H9 (cell line): ENCODE results near the gene MOG. TPM values are rescaled to one million over a fixed set of nuclear protein-coding genes. Genes with fewer than 3 reads are reported as not detected.

Experiments
- DNase-seq: peaks from one replicate; pipeline ENCODE4 v3.0.0-alpha.2; 2017
- H2AFZ ChIP-seq: one replicate; pipeline ENCODE4 v1.6.1; 2013; ENCODE audit warnings: mild to moderate bottlenecking, low read length, control low read depth, moderate library complexity
- H2AK5ac ChIP-seq: 2 replicates; pipeline ENCODE4 v1.6.1; 2013; ENCODE audit warnings: low read length, control low read depth, mixed read lengths; ENCODE audit not compliant: insufficient read length
- H2BK120ac ChIP-seq: one replicate; pipeline ENCODE4 v1.6.1; 2013; ENCODE audit warnings: low read depth, mild to moderate bottlenecking, low read length, control low read depth, inconsistent platforms; ENCODE audit not compliant: poor library complexity, severe bottlenecking
- H2BK12ac ChIP-seq: 2 replicates; pipeline ENCODE4 v1.6.1; 2013; ENCODE audit warnings: low read length, control low read depth, mixed read lengths, low read depth; ENCODE audit not compliant: insufficient read length
- H2BK15ac ChIP-seq: 2 replicates; pipeline ENCODE4 v1.6.1; 2013; ENCODE audit warnings: low read depth, low read length, control low read depth
- H2BK20ac ChIP-seq: one replicate; pipeline ENCODE4 v1.6.1; 2013; ENCODE audit warnings: low read depth, mild to moderate bottlenecking, low read length, control low read depth, inconsistent platforms; ENCODE audit not compliant: poor library complexity, severe bottlenecking
- H2BK5ac ChIP-seq: 2 replicates; pipeline ENCODE4 v1.6.1; 2013; ENCODE audit warnings: low read length, control low read depth, mixed read lengths; ENCODE audit not compliant: insufficient read length
- H3K14ac ChIP-seq: 2 replicates; pipeline ENCODE4 v1.6.1; 2013; ENCODE audit warnings: low read length, control low read depth; ENCODE audit not compliant: insufficient read depth
- H3K18ac ChIP-seq: 2 replicates; pipeline ENCODE4 v1.6.1; 2013; ENCODE audit warnings: low read depth, mild to moderate bottlenecking, mixed read lengths, low read length, control low read depth; ENCODE audit not compliant: insufficient read length
- H3K23ac ChIP-seq: 2 replicates; pipeline ENCODE4 v1.6.1; 2013; ENCODE audit warnings: low read length, control low read depth, mixed read lengths, low read depth; ENCODE audit not compliant: insufficient read length
- H3K23me2 ChIP-seq: 2 replicates; pipeline ENCODE4 v1.6.1; 2013; ENCODE audit warnings: low read depth, mild to moderate bottlenecking, mixed read lengths, low read length, control low read depth; ENCODE audit not compliant: insufficient read length, poor library complexity, severe bottlenecking
- H3K27ac ChIP-seq: 2 replicates; pipeline ENCODE4 v1.5.1; 2013; ENCODE audit warnings: low read length, control low read depth, mixed read lengths, low read depth; ENCODE audit not compliant: insufficient read length
- H3K27me3 ChIP-seq: 2 replicates; pipeline ENCODE4 v1.6.1; 2013; ENCODE audit warnings: low read length, control low read depth, inconsistent platforms; ENCODE audit not compliant: insufficient read depth
- H3K4ac ChIP-seq: 2 replicates; pipeline ENCODE4 v1.6.1; 2013; ENCODE audit warnings: low read depth, mild to moderate bottlenecking, control low read depth, inconsistent platforms, low read length, moderate library complexity
- H3K4me1 ChIP-seq: 2 replicates; pipeline ENCODE4 v1.6.1; 2013; ENCODE audit warnings: low read length, control low read depth, inconsistent platforms; ENCODE audit not compliant: insufficient read depth
- H3K4me2 ChIP-seq: 2 replicates; pipeline ENCODE4 v1.6.1; 2013; ENCODE audit warnings: low read length, control low read depth, mixed read lengths; ENCODE audit not compliant: insufficient read length, insufficient read depth
- H3K56ac ChIP-seq: 2 replicates; pipeline ENCODE4 v1.6.1; 2013; ENCODE audit warnings: low read depth, mild to moderate bottlenecking, mixed read lengths, low read length, control low read depth; ENCODE audit not compliant: insufficient read length
- H3K79me1 ChIP-seq: 2 replicates; pipeline ENCODE4 v1.6.1; 2013; ENCODE audit warnings: low read depth, mild to moderate bottlenecking, moderate library complexity, low read length, control low read depth, inconsistent platforms; ENCODE audit not compliant: insufficient read depth, poor library complexity, severe bottlenecking
- H3K79me2 ChIP-seq: 2 replicates; pipeline ENCODE4 v1.6.1; 2013; ENCODE audit warnings: low read length, control low read depth, inconsistent platforms; ENCODE audit not compliant: insufficient read depth
- H3K9ac ChIP-seq: 2 replicates; pipeline ENCODE4 v1.6.1; 2013; ENCODE audit warnings: low read length, control low read depth, mixed read lengths; ENCODE audit not compliant: insufficient read length; ENCODE audit errors: extremely low read depth
- H3K9me3 ChIP-seq: one replicate; pipeline ENCODE4 v1.6.1; 2013; ENCODE audit warnings: low read depth, low read length, inconsistent platforms; ENCODE audit not compliant: control insufficient read depth
- H3T11ph ChIP-seq: one replicate; pipeline ENCODE4 v1.6.1; 2013; ENCODE audit warnings: mild to moderate bottlenecking, low read length, control low read depth, inconsistent platforms
- H4K20me1 ChIP-seq: one replicate; pipeline ENCODE4 v1.6.1; 2013; ENCODE audit not compliant: control insufficient read depth, insufficient read length, insufficient read depth
- H4K5ac ChIP-seq: 2 replicates; pipeline ENCODE4 v1.6.1; 2013; ENCODE audit warnings: low read depth, mild to moderate bottlenecking, mixed read lengths, low read length, control low read depth; ENCODE audit not compliant: insufficient read length
- H4K8ac ChIP-seq: replicated peaks from 2 replicates; pipeline ENCODE4 v1.6.1; 2013; ENCODE audit warnings: low read length, control low read depth, mixed read lengths, low read depth; ENCODE audit not compliant: insufficient read length
- H4K91ac ChIP-seq: 2 replicates; pipeline ENCODE4 v1.6.1; 2013; ENCODE audit warnings: low read depth, mild to moderate bottlenecking, moderate library complexity, mixed read lengths, low read length, control low read depth; ENCODE audit not compliant: insufficient read length
- H3K27ac Mint-ChIP-seq, 3 experiments: 2 replicates in 2 of 3; 3 replicates in 1 of 3; pipeline ENCODE4 v1.8.0; 2020 to 2021; ENCODE audit warnings: mixed read lengths in 3 of 3, mild to moderate bottlenecking in 1 of 3, moderate library complexity in 1 of 3
- H3K27me3 Mint-ChIP-seq: 2 replicates; pipeline ENCODE4 v1.8.0; 2021; ENCODE audit warnings: low read depth, mild to moderate bottlenecking, moderate library complexity, mixed read lengths
- H3K36me3 Mint-ChIP-seq, 3 experiments: 2 replicates in 2 of 3; 3 replicates in 1 of 3; pipeline ENCODE4 v1.8.0; 2020 to 2021; ENCODE audit warnings: low read depth in 3 of 3, mixed read lengths in 3 of 3; ENCODE audit not compliant: insufficient read depth in 1 of 3
- H3K4me1 Mint-ChIP-seq, 2 experiments: 2 replicates each; pipeline ENCODE4 v1.8.0; 2020; ENCODE audit warnings: mixed read lengths in 2 of 2
- H3K4me3 Mint-ChIP-seq, 2 experiments: 2 replicates in 1 of 2; 3 replicates in 1 of 2; pipeline ENCODE4 v1.8.0; 2020 to 2021; ENCODE audit warnings: mild to moderate bottlenecking in 2 of 2, mixed read lengths in 2 of 2, moderate library complexity in 1 of 2
- H3K9me3 Mint-ChIP-seq, 2 experiments: 2 replicates in 1 of 2; 3 replicates in 1 of 2; pipeline ENCODE4 v1.8.0; 2020; ENCODE audit warnings: mild to moderate bottlenecking in 2 of 2, mixed read lengths in 2 of 2, moderate library complexity in 1 of 2
- WGBS: extraction: QIAGEN DNeasy Blood & Tissue Kit; methylation state at CpG from one replicate; pipeline ENCODE4 v1.1.7; 2013; ENCODE audit warnings: missing lambda C conversion rate, low lambda C conversion rate, mixed read lengths; ENCODE audit not compliant: insufficient read length; ENCODE audit errors: extremely low coverage; 5-methylcytosine and 5-hydroxymethylcytosine counted together
- total RNA-seq: library from RNA; stranded (reverse); gene quantifications from 2 replicates; pipeline ENCODE4 v1.2.1, GENCODE V29; 2021
- TF ChIP-seq, protein P1 (sequence below): fragments of 200-600 bp; sonication (generic); conservative IDR thresholded peaks from 3 replicates; pipeline ENCODE4 v1.8.0; 2021; ENCODE audit warnings: antibody characterized with exemption, mild to moderate bottlenecking

MOG gene
- total RNA-seq, 1 experiment from 2014 or later: 0.55 TPM

DNA sequence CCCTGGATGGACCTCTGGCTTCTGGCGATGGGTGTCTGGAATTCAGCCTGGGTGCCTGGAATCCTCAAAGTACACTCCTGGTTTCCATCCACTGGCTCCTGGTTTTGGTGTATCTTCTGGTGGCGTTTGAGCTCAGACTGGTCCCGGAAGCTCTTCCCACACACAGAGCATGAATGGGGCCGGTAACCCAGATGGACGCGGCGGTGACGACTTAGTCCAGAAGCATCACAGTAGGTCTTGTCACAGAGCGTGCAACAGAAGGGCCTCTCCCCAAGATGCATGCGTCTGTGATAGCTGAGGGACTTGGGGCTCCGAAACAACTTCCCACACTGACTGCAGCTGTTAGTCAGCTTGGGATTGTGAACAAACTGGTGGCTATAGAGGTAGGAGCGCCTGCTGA is 16.3 kb downstream of the MOG start:
- H3K27ac ChIP-seq: no peak overlapping the region
- no peak overlapping the region for H2AK5ac ChIP-seq
- no peak overlapping the region for H4K91ac ChIP-seq
- peaks cover 30 to 32% of the 10 kb centered on the region in 2 experiments for H3K4me1 Mint-ChIP-seq
- H3K4me3 Mint-ChIP-seq: no peak overlapping the region
- DNase-seq: no peak
- no peak overlapping the region for H4K5ac ChIP-seq
- no peak overlapping the region for H2BK5ac ChIP-seq
- no peak overlapping the region for H2AFZ ChIP-seq
- no peak overlapping the region for H2BK120ac ChIP-seq
- H4K8ac ChIP-seq: no peak overlapping the region
- peaks cover 0 to 2% of the 10 kb centered on the region in 2 experiments; a peak in 2 of 5 replicates for H3K9me3 Mint-ChIP-seq
- H3K4me2 ChIP-seq: no peak overlapping the region
- H2BK20ac ChIP-seq: no peak overlapping the region
- TF ChIP-seq, protein P1, sequence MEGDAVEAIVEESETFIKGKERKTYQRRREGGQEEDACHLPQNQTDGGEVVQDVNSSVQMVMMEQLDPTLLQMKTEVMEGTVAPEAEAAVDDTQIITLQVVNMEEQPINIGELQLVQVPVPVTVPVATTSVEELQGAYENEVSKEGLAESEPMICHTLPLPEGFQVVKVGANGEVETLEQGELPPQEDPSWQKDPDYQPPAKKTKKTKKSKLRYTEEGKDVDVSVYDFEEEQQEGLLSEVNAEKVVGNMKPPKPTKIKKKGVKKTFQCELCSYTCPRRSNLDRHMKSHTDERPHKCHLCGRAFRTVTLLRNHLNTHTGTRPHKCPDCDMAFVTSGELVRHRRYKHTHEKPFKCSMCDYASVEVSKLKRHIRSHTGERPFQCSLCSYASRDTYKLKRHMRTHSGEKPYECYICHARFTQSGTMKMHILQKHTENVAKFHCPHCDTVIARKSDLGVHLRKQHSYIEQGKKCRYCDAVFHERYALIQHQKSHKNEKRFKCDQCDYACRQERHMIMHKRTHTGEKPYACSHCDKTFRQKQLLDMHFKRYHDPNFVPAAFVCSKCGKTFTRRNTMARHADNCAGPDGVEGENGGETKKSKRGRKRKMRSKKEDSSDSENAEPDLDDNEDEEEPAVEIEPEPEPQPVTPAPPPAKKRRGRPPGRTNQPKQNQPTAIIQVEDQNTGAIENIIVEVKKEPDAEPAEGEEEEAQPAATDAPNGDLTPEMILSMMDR: no peak
- WGBS: no CpG with 5 or more reads among the region's 12 CpGs
- no peak overlapping the region for H3K23ac ChIP-seq
- no peak overlapping the region for H3K27ac Mint-ChIP-seq
- peaks cover 2% of the 10 kb centered on the region; the same call in 1 of the 2 replicates for H3K27me3 Mint-ChIP-seq
- no peaks in the 10 kb centered on the region for H3K27me3 ChIP-seq
- H3K9me3 ChIP-seq: no peaks in the 10 kb centered on the region
- H3K4me1 ChIP-seq: peaks cover 4% of the 10 kb centered on the region; the same call in 1 of the 2 replicates
- H3K4ac ChIP-seq: no peak overlapping the region
- H2BK12ac ChIP-seq: no peak overlapping the region
- H3K23me2 ChIP-seq: no peaks in the 10 kb centered on the region
- H3K79me2 ChIP-seq: no peaks in the 10 kb centered on the region
- no peak overlapping the region for H3K18ac ChIP-seq
- H2BK15ac ChIP-seq: no peak overlapping the region
- no peak overlapping the region for H3K14ac ChIP-seq
- H3K56ac ChIP-seq: no peak overlapping the region
- no peaks in the 10 kb centered on the region for H4K20me1 ChIP-seq
- H3K79me1 ChIP-seq: no peaks in the 10 kb centered on the region
- no peak overlapping the region for H3K9ac ChIP-seq
- no peak overlapping the region for H3T11ph ChIP-seq
- peaks cover 1 to 9% (median 5%) of the 10 kb centered on the region in 3 experiments; a peak in 5 of 7 replicates for H3K36me3 Mint-ChIP-seq
